Keratinocyte (primary cell): ENCODE measurements around the gene RNF5. TPM values are rescaled to one million over a fixed set of nuclear protein-coding genes. Genes with fewer than 3 reads are reported as not detected.

Experiments
- DNase-seq: peaks from one replicate; pipeline ENCODE4 v3.0.0-alpha.2; 2011; ENCODE audit warnings: low read depth, missing footprints, low spot score
- FAIRE-seq: peaks from 2 replicates; lab custom pipeline; 2011; peaks lifted over from hg19 to GRCh38; lab: Jason Lieb, UNC
- H2AFZ ChIP-seq: 2 replicates; pipeline ENCODE4 v1.6.0; 2012; ENCODE audit warnings: low read length, control low read depth, inconsistent platforms; ENCODE audit not compliant: control insufficient read depth
- H3K27ac ChIP-seq: 2 replicates; pipeline ENCODE4 v1.5.1; 2011; ENCODE audit warnings: low read length; ENCODE audit not compliant: control insufficient read depth, insufficient read depth
- H3K27me3 ChIP-seq: 3 replicates; pipeline ENCODE4 v1.6.0; 2011; ENCODE audit warnings: low read length; ENCODE audit not compliant: control insufficient read depth, insufficient read depth; ENCODE audit errors: extremely low read depth
- H3K36me3 ChIP-seq, 2 experiments: 2 replicates in 1 of 2; 3 replicates in 1 of 2; pipeline ENCODE4 v1.5.1; 2011; ENCODE audit warnings: low read length in 2 of 2, mild to moderate bottlenecking in 1 of 2; ENCODE audit not compliant: control insufficient read depth in 2 of 2, insufficient read depth in 2 of 2; ENCODE audit errors: extremely low read depth in 1 of 2
- H3K4me1 ChIP-seq: 3 replicates; pipeline ENCODE4 v1.5.1; 2011; ENCODE audit warnings: low read length; ENCODE audit not compliant: control insufficient read depth, insufficient read depth; ENCODE audit errors: extremely low read depth
- H3K4me2 ChIP-seq: 3 replicates; pipeline ENCODE4 v1.6.0; 2011; ENCODE audit warnings: low read depth, low read length; ENCODE audit not compliant: control insufficient read depth, insufficient read depth; ENCODE audit errors: extremely low read depth
- H3K4me3 ChIP-seq, 3 experiments: fragments of 200-600 bp in 1 of 3; sonication (generic) in 1 of 3; 2 replicates in 2 of 3; 3 replicates in 1 of 3; pipeline ENCODE4 v1.5.1; 2011 to 2016; ENCODE audit warnings: low read length in 3 of 3, mild to moderate bottlenecking in 3 of 3, control low read depth in 2 of 3, inconsistent platforms in 1 of 3, low read depth in 1 of 3, mixed read lengths in 1 of 3, mixed run types in 1 of 3, moderate library complexity in 1 of 3; ENCODE audit not compliant: control insufficient read depth in 2 of 3, insufficient read depth in 2 of 3; ENCODE audit errors: extremely low read depth in 1 of 3
- H3K79me2 ChIP-seq: 2 replicates; pipeline ENCODE4 v1.6.0; 2012; ENCODE audit warnings: low read length; ENCODE audit not compliant: control insufficient read depth, insufficient read depth
- H3K9ac ChIP-seq: 3 replicates; pipeline ENCODE4 v1.6.0; 2011; ENCODE audit warnings: low read length; ENCODE audit not compliant: control insufficient read depth, insufficient read depth; ENCODE audit errors: extremely low read depth
- H3K9me1 ChIP-seq: 3 replicates; pipeline ENCODE4 v1.6.0; 2011; ENCODE audit warnings: low read length; ENCODE audit not compliant: control insufficient read depth, insufficient read depth; ENCODE audit errors: extremely low read depth
- H3K9me3 ChIP-seq: 2 replicates; pipeline ENCODE4 v1.5.1; 2012; ENCODE audit warnings: low read depth, low read length; ENCODE audit not compliant: control insufficient read depth
- H4K20me1 ChIP-seq: 3 replicates; pipeline ENCODE4 v1.6.0; 2011; ENCODE audit warnings: low read length; ENCODE audit not compliant: control insufficient read depth, insufficient read depth; ENCODE audit errors: extremely low read depth
- CTCF ChIP-seq, 3 experiments: IDR thresholded peaks in 1 of 3; conservative IDR thresholded peaks in 1 of 3; optimal IDR thresholded peaks in 1 of 3; 2 replicates in 2 of 3; 3 replicates in 1 of 3; pipeline versions ENCODE3 to v1.5.1; 2011; ENCODE audit warnings: low read length in 3 of 3, mild to moderate bottlenecking in 3 of 3, moderate library complexity in 2 of 3, control low read depth in 1 of 3, inconsistent platforms in 1 of 3; ENCODE audit not compliant: insufficient read depth in 2 of 3; ENCODE audit errors: extremely low read depth in 1 of 3
- EZH2 ChIP-seq: IDR thresholded peaks from one replicate; pipeline ENCODE4 v1.6.1; 2012; ENCODE audit warnings: inconsistent platforms, mild to moderate bottlenecking, low read length, moderate library complexity
- dilution Hi-C: fragments of 300-500 bp; cut with MboI; formaldehyde crosslinking; loops from one replicate; pipeline ENCODE4 v1.7.0; 2020; ENCODE audit warnings: low sequenced_read_pairs; ENCODE audit not compliant: extremely low pct_ligation_motif_present
- polyA plus RNA-seq, 5 experiments: library from polyadenylated mRNA; depleted of rRNA in 3 of 5; stranded (reverse) in 3 of 5; stranded (forward) in 1 of 5; unstranded in 1 of 5; fragments of >200 nt; gene quantifications; 1 replicate in 1 of 5; 2 replicates in 3 of 5; 3 replicates in 1 of 5; pipeline versions ENCODE4 v1.2.1 to v1.2.3, GENCODE V29; 2011 to 2012; ENCODE audit warnings: missing spikeins in 2 of 5, low read depth in 1 of 5, low replicate concordance in 1 of 5

RNF5 gene
- polyA plus RNA-seq, 1 donor (not counting 4 experiments of a cell fraction or from before 2014, with no cell fraction given), result 33.2 TPM

GRCh38 chr6:32177183-32177787 is 920 bp upstream of the RNF5 start:
- H4K20me1 ChIP-seq, result no peaks in the 10 kb centered on the region
- peak overlapping the region; percentile 72 for H2AFZ ChIP-seq
- H3K4me1 ChIP-seq, result peaks cover 47% of the 10 kb centered on the region
- TF ChIP-seq EZH2 (no peak), CTCF (optimal IDR thresholded peaks at IDR 0.05 in 1 of 3, IDR thresholded peaks at IDR 0.05 in 1 of 3, conservative IDR thresholded peaks at IDR 0.05 in 1 of 3; ENCODE audit: extremely low read depth in 1 of 3, insufficient read depth in 2 of 3, low read length in 3 of 3) (no peak)
- peak overlapping the region; percentile 93 for H3K4me2 ChIP-seq
- peaks cover 30% of the 10 kb centered on the region for H3K79me2 ChIP-seq
- peak overlapping the region; percentile 97 for H3K27ac ChIP-seq
- H3K27me3 ChIP-seq, result no peaks in the 10 kb centered on the region
- peaks cover 3 to 10% of the 10 kb centered on the region in 2 experiments for H3K36me3 ChIP-seq
- no peaks in the 10 kb centered on the region for H3K9me1 ChIP-seq
- peak overlapping the region; percentile 90 for H3K9ac ChIP-seq
- H3K9me3 ChIP-seq, result no peaks in the 10 kb centered on the region
- dilution Hi-C loops, result no loop called here
- DNase-seq (no peak), FAIRE-seq (no peak)
- peak overlapping the region; percentile 76 to 95 (median 87) for H3K4me3 ChIP-seq

GRCh38 chr6:32178547-32179440 is 589 bp downstream of the RNF5 start:
- H2AFZ ChIP-seq, result peak overlapping the region; percentile 73

More at GRCh38 chr6:32178547-32179440, 589 bp downstream of the RNF5 start:
- peaks cover 27% of the 10 kb centered on the region for H3K79me2 ChIP-seq
- H3K36me3 ChIP-seq, result peaks cover 8 to 10% of the 10 kb centered on the region in 2 experiments
- peak overlapping the region; percentile 87 for H3K4me2 ChIP-seq
- no peak for TF ChIP-seq CTCF (optimal IDR thresholded peaks at IDR 0.05 in 1 of 3, IDR thresholded peaks at IDR 0.05 in 1 of 3, conservative IDR thresholded peaks at IDR 0.05 in 1 of 3; ENCODE audit: extremely low read depth in 1 of 3, insufficient read depth in 2 of 3, low read length in 3 of 3)
- no peak for TF ChIP-seq EZH2
- DNase-seq (no peak), FAIRE-seq (no peak)
- no peaks in the 10 kb centered on the region for H3K9me3 ChIP-seq
- dilution Hi-C loops, result no loop called here
- peak overlapping the region; percentile 87 to 95 (median 90) for H3K4me3 ChIP-seq
- H3K27ac ChIP-seq, result peak overlapping the region; percentile 97
- H3K4me1 ChIP-seq, result peaks cover 32% of the 10 kb centered on the region
- no peaks in the 10 kb centered on the region for H3K27me3 ChIP-seq
- peak overlapping the region; percentile 90 for H3K9ac ChIP-seq
- no peaks in the 10 kb centered on the region for H3K9me1 ChIP-seq
- H4K20me1 ChIP-seq, result no peaks in the 10 kb centered on the region
